ENCODE data around the gene COPG1. TPM values are rescaled to one million over a fixed set of nuclear protein-coding genes. Genes with fewer than 3 reads are reported as not detected.
"Not testable (repeated sequence)": the region's sequence is repeated elsewhere in the genome, so short reads cannot be mapped to it uniquely, and the experiment has no call there.

COPG1 gene
- polyA plus RNA-seq, 4 donors = 146 to 166 (median 154) TPM

- no peak for DNase-seq (ENCODE audit: low read depth in 4 of 4, low spot score in 2 of 4)
These were observed 9.0 kb upstream of the COPG1 start for GRCh38 chr3:129240436-129240835.

GRCh38 chr3:129245141-129245540 lies 4.3 kb upstream of the COPG1 start:
- no peak for DNase-seq (ENCODE audit: low read depth in 4 of 4, low spot score in 2 of 4)

- peak in 3 of 4 donors; percentile 66 to 80 (median 68) for DNase-seq (ENCODE audit: low read depth in 4 of 4, low spot score in 2 of 4)
These were observed 3.6 kb upstream of the COPG1 start for GRCh38 chr3:129245641-129246306.

GRCh38 chr3:129246636-129247035 lies 2.8 kb upstream of the COPG1 start:
- DNase-seq (ENCODE audit: low read depth in 4 of 4, low spot score in 2 of 4) = no peak

GRCh38 chr3:129248286-129248979 lies 973 bp upstream of the COPG1 start:
- no peak for DNase-seq (ENCODE audit: low read depth in 4 of 4, low spot score in 2 of 4)

- DNase-seq (ENCODE audit: low read depth in 4 of 4, low spot score in 2 of 4) = no peak
These were observed 3.3 kb downstream of the COPG1 start for GRCh38 chr3:129252748-129253147.

GRCh38 chr3:129254536-129255230 lies 5.3 kb downstream of the COPG1 start:
- no peak for DNase-seq (ENCODE audit: low read depth in 4 of 4, low spot score in 2 of 4)

GRCh38 chr3:129256270-129256669 lies 6.9 kb downstream of the COPG1 start:
- no peak for DNase-seq (ENCODE audit: low read depth in 4 of 4, low spot score in 2 of 4)

GRCh38 chr3:129257609-129258008 lies 8.2 kb downstream of the COPG1 start:
- no peak for DNase-seq (ENCODE audit: low read depth in 4 of 4, low spot score in 2 of 4)

- DNase-seq (ENCODE audit: low read depth in 4 of 4, low spot score in 2 of 4) = no peak
These were observed 10.4 kb downstream of the COPG1 start for GRCh38 chr3:129259612-129260477.

GRCh38 chr3:129260606-129261005 lies 11.2 kb downstream of the COPG1 start:
- no peak for DNase-seq (ENCODE audit: low read depth in 4 of 4, low spot score in 2 of 4)

- DNase-seq (ENCODE audit: low read depth in 4 of 4, low spot score in 2 of 4) = no peak
These were observed 12.5 kb downstream of the COPG1 start for GRCh38 chr3:129261894-129262293.

- DNase-seq (ENCODE audit: low read depth in 4 of 4, low spot score in 2 of 4) = no peak
These were observed 13.9 kb downstream of the COPG1 start for GRCh38 chr3:129263161-129263910.

- not testable (repeated sequence) for DNase-seq (ENCODE audit: low read depth in 4 of 4, low spot score in 2 of 4)
These were observed 15.6 kb downstream of the COPG1 start for GRCh38 chr3:129264994-129265393.

GRCh38 chr3:129266651-129267050 lies 17.2 kb downstream of the COPG1 start:
- DNase-seq (ENCODE audit: low read depth in 4 of 4, low spot score in 2 of 4) = no peak

- no peak for DNase-seq (ENCODE audit: low read depth in 4 of 4, low spot score in 2 of 4)
These were observed 19.0 kb downstream of the COPG1 start for GRCh38 chr3:129268396-129268795.

GRCh38 chr3:129271674-129272073 lies 22.3 kb downstream of the COPG1 start:
- DNase-seq (ENCODE audit: low read depth in 4 of 4, low spot score in 2 of 4) = no peak

GRCh38 chr3:129276385-129276784 lies 27.0 kb downstream of the COPG1 start:
- DNase-seq (ENCODE audit: low read depth in 4 of 4, low spot score in 2 of 4) = no peak

- DNase-seq (ENCODE audit: low read depth in 4 of 4, low spot score in 2 of 4) = peak; percentile 3 to 4 (median 3)
These were observed 28.4 kb downstream of the COPG1 start for GRCh38 chr3:129277829-129278271.

GRCh38 chr3:129278439-129278965 lies 29.1 kb downstream of the COPG1 start, which contains the start of gene HMCES:
Gene HMCES, plus strand, starts transcription at chr3:129278870. Its CDS starts 863 bp downstream, at chr3:129279733.
- peak; percentile 64 to 85 (median 82) for DNase-seq (ENCODE audit: low read depth in 4 of 4, low spot score in 2 of 4)

Data from left renal cortex interstitium (tissue), 4 donors.